K562 (cell line): ENCODE data around the gene SMU1. TPM values are rescaled to one million over a fixed set of nuclear protein-coding genes. Genes with fewer than 3 reads are reported as not detected.

Experiments
- ATAC-seq: fragments of 200-7000 bp; cut with Tn5 transposase; 3 replicates; pipeline ENCODE4 v1.9.1; 2020; ENCODE audit warnings: moderate library complexity
- BruUV-seq: library from RNA; stranded (reverse); fragments of 400-500 nt; replicated peaks from 2 replicates; lab custom pipeline; 2021; lab: Mats Ljungman, UMichigan
- CTCF ChIA-PET: fragments of 300-600 bp; formaldehyde crosslinking; extraction: SDS; loops from one replicate; lab custom pipeline; 2021; ENCODE audit warnings: low intra/inter-chr PET ratio; lab: Yijun Ruan, JAX
- POLR2A ChIA-PET: fragments of 300-600, 350-650 bp; sonication (Branson Sonifier 250); formaldehyde crosslinking; extraction: SDS; loops from one replicate; lab custom pipeline; 2021; ENCODE audit warnings: antibody characterized with exemption, inconsistent platforms; lab: Yijun Ruan, JAX
- DNase-seq, 4 experiments: peaks; one replicate each; pipeline versions ENCODE4 v3.0.0 to v3.0.0-alpha.2; 2011 to 2018; ENCODE audit warnings: low spot score in 3 of 4, mixed read lengths in 3 of 4; ENCODE audit errors: extremely low read depth in 1 of 4
- FAIRE-seq: peaks from 2 replicates; lab custom pipeline; 2011; peaks lifted over from hg19 to GRCh38; lab: Jason Lieb, UNC
- H2AFZ ChIP-seq: 2 replicates; pipeline ENCODE4 v1.6.0; 2011; ENCODE audit warnings: low read depth, low read length, control low read depth, inconsistent platforms
- H3K27ac ChIP-seq: fragments of 200-600 bp; 3 replicates; pipeline ENCODE4 v1.8.0; 2011; ENCODE audit warnings: low read depth, mild to moderate bottlenecking, control low read depth, inconsistent platforms, low read length, moderate library complexity, mixed read lengths; ENCODE audit errors: extremely low read depth
- H3K27me3 ChIP-seq, 2 experiments: fragments of 300-600 bp in 1 of 2; 2 replicates in 1 of 2; 3 replicates in 1 of 2; pipeline versions ENCODE4 v1.6.0 to v1.8.0; 2011; ENCODE audit warnings: inconsistent platforms in 2 of 2, low read length in 2 of 2, mild to moderate bottlenecking in 1 of 2, mixed read lengths in 1 of 2, moderate library complexity in 1 of 2; ENCODE audit not compliant: control insufficient read depth in 2 of 2, insufficient read depth in 2 of 2
- H3K36me3 ChIP-seq: fragments of 300-600 bp; 3 replicates; pipeline ENCODE4 v1.8.0; 2011; ENCODE audit warnings: mild to moderate bottlenecking, low read length, inconsistent platforms; ENCODE audit not compliant: control insufficient read depth, insufficient read depth
- H3K4me1 ChIP-seq, 2 experiments: fragments of 200-600 bp in 1 of 2; replicated peaks in 1 of 2; 2 replicates in 1 of 2; 3 replicates in 1 of 2; pipeline versions ENCODE4 v1.5.1 to v1.8.0; 2011; ENCODE audit warnings: inconsistent platforms in 2 of 2, low read length in 2 of 2, mild to moderate bottlenecking in 1 of 2, mixed read lengths in 1 of 2, moderate library complexity in 1 of 2; ENCODE audit not compliant: control insufficient read depth in 2 of 2, insufficient read depth in 2 of 2
- H3K4me2 ChIP-seq: 2 replicates; pipeline ENCODE4 v1.6.1; 2011; ENCODE audit warnings: low read length, control low read depth, inconsistent platforms, mixed read lengths; ENCODE audit not compliant: insufficient read depth
- H3K4me3 ChIP-seq: fragments of 200-600 bp; sonication (generic), shearing (Covaris generic); 2 replicates; pipeline ENCODE4 v1.5.1; 2016; ENCODE audit warnings: control low read depth, inconsistent platforms
- H3K79me2 ChIP-seq: fragments of 200-600 bp; 3 replicates; pipeline ENCODE4 v1.8.0; 2011; ENCODE audit warnings: low read length, inconsistent platforms; ENCODE audit not compliant: control insufficient read depth, insufficient read depth
- H3K9ac ChIP-seq, 2 experiments: 2 replicates each; pipeline versions ENCODE4 v1.6.0 to v1.6.1; 2011; ENCODE audit warnings: low read depth in 2 of 2, low read length in 2 of 2, control low read depth in 1 of 2, inconsistent platforms in 1 of 2, mild to moderate bottlenecking in 1 of 2, mixed read lengths in 1 of 2; ENCODE audit not compliant: insufficient read depth in 1 of 2
- H3K9me1 ChIP-seq: one replicate; pipeline ENCODE4 v1.6.0; 2011; ENCODE audit warnings: inconsistent platforms, mild to moderate bottlenecking, low read length, moderate library complexity; ENCODE audit not compliant: control insufficient read depth, insufficient read depth
- H3K9me3 ChIP-seq: replicated peaks from 2 replicates; pipeline ENCODE4 v1.5.1; 2011; ENCODE audit warnings: low read depth, low read length, inconsistent platforms; ENCODE audit not compliant: control insufficient read depth, insufficient read depth
- H4K20me1 ChIP-seq: replicated peaks from 2 replicates; pipeline ENCODE4 v1.6.1; 2011; ENCODE audit warnings: low read length, inconsistent platforms, mixed read lengths; ENCODE audit not compliant: control insufficient read depth, insufficient read depth
- ELK1 ChIP-seq: sonication (generic); formaldehyde crosslinking; IDR thresholded peaks from 2 replicates; pipeline ENCODE4 v1.8.1; 2022; ENCODE audit warnings: missing genetic modification reagents
- ETV1 ChIP-seq: fragments of 450-650 bp; conservative IDR thresholded peaks from 2 replicates; pipeline ENCODE4 v1.6.1; 2016; ENCODE audit warnings: missing genetic modification characterization, control low read depth, low read depth, missing compliant biosample characterization
- ETV6 ChIP-seq, 3 experiments: fragments of 150-350 bp in 1 of 3; sonication (generic) in 1 of 3; formaldehyde crosslinking in 1 of 3; IDR thresholded peaks; 2 replicates each; pipeline versions ENCODE4 v1.6.1 to v1.8.0; 2014 to 2022; ENCODE audit warnings: borderline replicate concordance in 2 of 3, low read depth in 2 of 3, antibody characterized with exemption in 1 of 3, low read length in 1 of 3, mild to moderate bottlenecking in 1 of 3, missing genetic modification reagents in 1 of 3
- FOXM1 ChIP-seq, 2 experiments: fragments of 450-650 bp in 1 of 2; sonication (generic) in 1 of 2; formaldehyde crosslinking in 1 of 2; IDR thresholded peaks; 2 replicates each; pipeline versions ENCODE4 v1.6.1 to v1.9.0; 2017 to 2022; ENCODE audit warnings: low read depth in 2 of 2, mild to moderate bottlenecking in 2 of 2, missing genetic modification reagents in 1 of 2, moderate library complexity in 1 of 2
- HNRNPK ChIP-seq: fragments of 200-400 bp; formaldehyde crosslinking; IDR thresholded peaks from one replicate; pipeline ENCODE4 v1.6.1; 2018; ENCODE audit warnings: mild to moderate bottlenecking, low read depth, low read length; ENCODE audit not compliant: poor library complexity, severe bottlenecking
- HOXB6 ChIP-seq: fragments of 250-450 bp; sonication (Bioruptor Pico); IDR thresholded peaks from 2 replicates; pipeline ENCODE4 v1.5.1; 2022; ENCODE audit warnings: mild to moderate bottlenecking, borderline replicate concordance
- KHSRP ChIP-seq: fragments of 450-650 bp; IDR thresholded peaks from 2 replicates; pipeline ENCODE4 v1.6.1; 2017
- NFATC3 ChIP-seq: fragments of 450-650 bp; IDR thresholded peaks from 2 replicates; pipeline ENCODE4 v1.6.1; 2017; ENCODE audit warnings: mild to moderate bottlenecking
- PML ChIP-seq: IDR thresholded peaks from 2 replicates; pipeline ENCODE4 v1.6.1; 2012; ENCODE audit warnings: low read length, inconsistent platforms
- TAL1 ChIP-seq: fragments of 450-650 bp; IDR thresholded peaks from 2 replicates; pipeline ENCODE4 v1.6.1; 2016; ENCODE audit warnings: mild to moderate bottlenecking
- TFAM ChIP-seq: fragments of 250-450 bp; sonication (Bioruptor Pico); conservative IDR thresholded peaks from 2 replicates; pipeline ENCODE4 v1.5.0; 2021; ENCODE audit warnings: mild to moderate bottlenecking, moderate library complexity
- TOE1 ChIP-seq, 2 experiments: fragments of 450-650 bp in 1 of 2; sonication (generic) in 1 of 2; formaldehyde crosslinking in 1 of 2; IDR thresholded peaks; 2 replicates each; pipeline versions ENCODE4 v1.7.1 to v1.8.0; 2016 to 2022; ENCODE audit warnings: borderline replicate concordance in 2 of 2, mild to moderate bottlenecking in 2 of 2, antibody characterized with exemption in 1 of 2, inconsistent platforms in 1 of 2, low read depth in 1 of 2, missing genetic modification reagents in 1 of 2, moderate library complexity in 1 of 2
- XRCC4 ChIP-seq: IDR thresholded peaks from one replicate; pipeline ENCODE4 v1.6.1; 2011; ENCODE audit not compliant: insufficient read depth, insufficient read length; ENCODE audit errors: extremely low read depth
- XRCC5 ChIP-seq: fragments of 200-400 bp; formaldehyde crosslinking; IDR thresholded peaks from 2 replicates; pipeline ENCODE4 v1.6.1; 2017; ENCODE audit warnings: low read depth, mild to moderate bottlenecking, low read length
- ZNF134 ChIP-seq: fragments of 250-450 bp; sonication (Bioruptor Pico); conservative IDR thresholded peaks from 2 replicates; pipeline ENCODE4 v1.4.0; 2020
- ZNF408 ChIP-seq: fragments of 250-450 bp; sonication (Bioruptor Pico); IDR thresholded peaks from 2 replicates; pipeline ENCODE4 v1.4.0; 2020; ENCODE audit warnings: low read depth, mild to moderate bottlenecking, moderate library complexity
- WGBS: fragments of 100-300 bp; shearing (Covaris generic); methylation state at CpG from one replicate; pipeline ENCODE4 v1.1.6; 2016; ENCODE audit warnings: low coverage, mixed read lengths; ENCODE audit not compliant: insufficient coverage; ENCODE audit errors: missing lambda C conversion rate; 5-methylcytosine and 5-hydroxymethylcytosine counted together
- in situ Hi-C: fragments of 300-500 bp; cut with MboI; formaldehyde crosslinking; loops from 4 replicates; pipeline ENCODE4 v1.15.0; 2018; ENCODE audit warnings: inconsistent platforms, mixed read lengths
- intact Hi-C: fragments of 100-400 bp; cut with micrococcal nuclease; formaldehyde crosslinking; loops from 2 replicates; pipeline ENCODE4 v1.14.2; 2022
- polyA plus RNA-seq, 8 experiments: library from polyadenylated mRNA; depleted of rRNA in 4 of 8; stranded (reverse) in 5 of 8; unstranded in 3 of 8; fragments of >200 nt; fragmentation: Nextera tagmentation in 2 of 8; fragmentation: Illumina TruSeq in 1 of 8; extraction: Ambion mirVana in 2 of 8; extraction: Trizol in 1 of 8; gene quantifications; 2 replicates each; pipeline versions ENCODE4 v1.2.1 to v1.2.3, GENCODE V29; 2011 to 2014; ENCODE audit warnings: inconsistent platforms in 1 of 8, missing spikeins in 1 of 8
- total RNA-seq, 7 experiments: library from RNA; depleted of rRNA in 6 of 7; stranded (reverse); fragments of >200 nt in 6 of 7; fragmentation: Illumina TruSeq in 2 of 7; extraction: Trizol in 2 of 7; gene quantifications; 2 replicates each; pipeline versions ENCODE4 v1.2.1 to v1.2.3, GENCODE V29; 2011 to 2021; ENCODE audit warnings: low replicate concordance in 1 of 7

The SMU1 gene
- total and polyA plus RNA-seq, 9 of the 15 experiments (the other 6 are each of a cell fraction or from before 2014, with no cell fraction given), result 13.2 to 33.4 (median 20.7) TPM

DNA sequence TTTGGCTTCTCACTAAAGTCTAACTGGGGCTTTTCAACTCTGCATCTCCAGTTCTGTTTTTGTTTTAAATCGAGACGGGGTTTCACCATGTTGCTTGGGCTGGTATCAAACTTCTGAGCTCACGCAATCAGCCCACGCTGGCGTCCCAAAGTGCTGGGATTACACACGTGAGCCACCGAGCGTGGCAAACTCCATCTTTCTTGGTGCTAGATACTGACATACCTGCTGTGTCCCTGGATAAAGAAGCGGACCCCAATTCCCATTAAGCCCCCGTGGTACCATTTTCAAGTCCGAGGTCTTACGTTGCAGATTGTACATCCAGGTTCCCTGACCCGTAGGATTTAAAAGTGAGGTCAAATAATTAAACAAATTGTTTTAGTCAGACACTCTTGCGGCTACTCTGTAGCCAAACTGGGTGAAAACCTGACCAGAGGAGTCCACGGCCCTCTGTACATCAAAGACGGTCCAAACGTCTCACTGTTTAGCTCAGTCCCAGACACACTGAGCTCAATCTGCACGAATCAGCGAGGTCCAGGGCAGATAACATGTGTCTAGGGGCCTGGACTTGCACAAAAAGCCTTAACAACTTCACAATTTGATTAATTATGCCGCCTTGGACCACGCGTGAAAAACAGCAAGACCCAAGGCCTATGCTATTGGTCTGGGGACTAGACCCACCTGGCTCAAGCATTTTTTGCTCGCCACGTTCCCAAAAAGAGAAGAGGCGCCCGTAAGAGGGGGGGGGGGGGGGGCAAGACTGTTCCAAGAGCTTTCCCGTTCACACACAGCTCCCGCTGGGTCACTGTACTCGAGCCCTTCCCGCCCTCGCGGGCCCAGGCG lies 52.1 kb downstream of the SMU1 start (continued):
- no peak for TF ChIP-seq ELK1
- TF ChIP-seq ETV6 (IDR thresholded peaks at IDR 0.05; ENCODE audit: borderline replicate concordance in 1 of 2, low read depth in 2 of 2, low read length in 1 of 2), result no peak
- no peak for TF ChIP-seq ETV6 (CRISPR knock-in tag; IDR thresholded peaks at IDR 0.05; ENCODE audit: borderline replicate concordance)
- no peak for TF ChIP-seq ZNF134 (CRISPR knock-in tag)
- TF ChIP-seq TAL1, result no peak
- TF ChIP-seq TFAM (CRISPR knock-in tag), result no peak
- no peak for TF ChIP-seq HOXB6
- TF ChIP-seq ZNF408, result no peak

- ATAC-seq, result no peak
- intact Hi-C loops, result loop anchor here (2.0 kb wide), 1 partner anchor 31 kb away; no protein-coding TSS in a partner anchor
- no peak for DNase-seq
- Histone ChIP-seq H3K9ac (peak overlapping the region; percentile 96), H3K27ac (peak overlapping the region; percentile 94), H3K4me3 (peak overlapping the region; percentile 97), H3K36me3 (peaks cover 72% of the 10 kb centered on the region), H3K9me1 (no peaks in the 10 kb centered on the region), H3K4me2 (peak overlapping the region; percentile 100), H3K79me2 (peaks cover 95% of the 10 kb centered on the region), H3K9me3 (no peaks in the 10 kb centered on the region), H4K20me1 (peaks cover 9% of the 10 kb centered on the region; the same call in 1 of the 2 replicates), H3K27me3 (no peaks in the 10 kb centered on the region), H2AFZ (no peak overlapping the region), H3K4me1 (peaks cover 14 to 17% of the 10 kb centered on the region in 2 experiments; a peak in 4 of 5 replicates)
- WGBS, result 56% methylated on average over 4 of the region's 4 CpGs
- POLR2A ChIA-PET, result interaction anchor here (1.4 to 5.3 kb wide), 3 partner anchors 9 to 122 kb away, joined by 4 to 64 read pairs (median 51); no protein-coding TSS in a partner anchor
- FAIRE-seq, result no peak
- CTCF ChIA-PET, result no interaction called here
- in situ Hi-C loops, result no loop called here
- no TSS peak for BruUV-seq
- TF ChIP-seq PML, result no peak
- TF ChIP-seq FOXM1 (IDR thresholded peaks at IDR 0.05; ENCODE audit: low read depth), result no peak
- TF ChIP-seq FOXM1 (CRISPR knock-in tag; IDR thresholded peaks at IDR 0.05; ENCODE audit: low read depth), result no peak
- no peak for TF ChIP-seq XRCC5
- TF ChIP-seq KHSRP, result no peak
- TF ChIP-seq ETV1, result no peak
- TF ChIP-seq TOE1 (IDR thresholded peaks at IDR 0.05; ENCODE audit: borderline replicate concordance), result no peak
- no peak for TF ChIP-seq TOE1 (CRISPR knock-in tag; IDR thresholded peaks at IDR 0.05; ENCODE audit: borderline replicate concordance, low read depth)
- no peak for TF ChIP-seq NFATC3
- no peak for TF ChIP-seq XRCC4
- TF ChIP-seq HNRNPK, result no peak
These were observed 52.8 kb downstream of the SMU1 start for GRCh38 chr9:33023661-33024060.
